Dermis blood vessel endothelial cell (primary cell): ENCODE results near the gene GALNS. TPM values are rescaled to one million over a fixed set of nuclear protein-coding genes. Genes with fewer than 3 reads are reported as not detected.

Experiments used
- total RNA-seq: library from RNA; depleted of rRNA; stranded (reverse); fragments of >200 nt; gene quantifications from 2 replicates; pipeline ENCODE4 v1.2.3, GENCODE V29; 2014

The GALNS gene
- total RNA-seq, 1 donor from 2014 or later: 25.0 TPM

Other genes starting within 250 kb of the GALNS start
- gene IL17C, start 218.4 kb downstream of the GALNS start, total RNA-seq: not detected in 2 replicates
- gene CYBA, start 205.9 kb downstream of the GALNS start, total RNA-seq: 135 and 286 TPM in 2 replicates
- 63.3 and 119 TPM in 2 replicates for gene MVD, start 193.9 kb downstream of the GALNS start, total RNA-seq
- 0.09 TPM in 1 of 2 replicates, not detected in the other for gene SNAI3, start 170.4 kb downstream of the GALNS start, total RNA-seq
- 11.6 and 15.1 TPM in 2 replicates for gene RNF166, start 150.5 kb downstream of the GALNS start, total RNA-seq
- 11.6 and 17.6 TPM in 2 replicates for gene CTU2, start 150.4 kb downstream of the GALNS start, total RNA-seq
- gene PIEZO1, start 71.7 kb downstream of the GALNS start, total RNA-seq: 354 and 766 TPM in 2 replicates
- 5.8 and 22.2 TPM in 2 replicates for gene CDT1, start 53.2 kb downstream of the GALNS start, total RNA-seq
- gene APRT, start 45.0 kb downstream of the GALNS start, total RNA-seq: 100 and 138 TPM in 2 replicates
- gene TRAPPC2L, start 180 bp upstream of the GALNS start, total RNA-seq: 31.6 and 46.6 TPM in 2 replicates
- gene PABPN1L, start 9.7 kb upstream of the GALNS start, total RNA-seq: not detected in 2 replicates
- 0.14 TPM in 1 of 2 replicates, not detected in the other for gene CBFA2T3, start 120.3 kb upstream of the GALNS start, total RNA-seq
- gene ACSF3, start 236.9 kb upstream of the GALNS start, total RNA-seq: 27.2 and 33.6 TPM in 2 replicates